NCI-H128 (cell line): ENCODE measurements around the gene PLA2G4C.

ENCODE experiments used
- DNase-seq: peaks from one replicate; lab custom pipeline; 2025; ENCODE audit not compliant: unreplicated experiment; lab: John Stamatoyannopoulos, UW

Gene PLA2G4C

GRCh38 chr19:48061401-48062344, 48.9 kb downstream of the PLA2G4C start:
- DNase-seq = no peak

GRCh38 chr19:48060381-48060780, 50.2 kb downstream of the PLA2G4C start:
- no peak for DNase-seq

- no peak for DNase-seq
These were observed 51.3 kb downstream of the PLA2G4C start for GRCh38 chr19:48059331-48059730.

GRCh38 chr19:48053856-48054255, 56.8 kb downstream of the PLA2G4C start:
- DNase-seq = no peak

- DNase-seq = no peak
These were observed 57.5 kb downstream of the PLA2G4C start for GRCh38 chr19:48053076-48053475.

- DNase-seq = no peak
These were observed 59.1 kb downstream of the PLA2G4C start for GRCh38 chr19:48051335-48052033.

- no peak for DNase-seq
These were observed 66.1 kb downstream of the PLA2G4C start for GRCh38 chr19:48044561-48044960.

GRCh38 chr19:48043675-48044258, 66.8 kb downstream of the PLA2G4C start, which contains the start of gene CABP5:
CABP5 (minus strand) TSS chr19:48044079; CDS start chr19:48043922, 157 bp downstream.
- no peak for DNase-seq

- no peak for DNase-seq
These were observed 68.6 kb downstream of the PLA2G4C start for GRCh38 chr19:48041877-48042580.

GRCh38 chr19:48036765-48037164, 73.9 kb downstream of the PLA2G4C start:
- no peak for DNase-seq

GRCh38 chr19:48033604-48034003, 77.0 kb downstream of the PLA2G4C start:
- no peak for DNase-seq

- no peak for DNase-seq
These were observed 80.5 kb downstream of the PLA2G4C start for GRCh38 chr19:48030073-48030472.

GRCh38 chr19:48029431-48029830, 81.2 kb downstream of the PLA2G4C start:
- no peak for DNase-seq

- no peak for DNase-seq
These were observed 85.1 kb downstream of the PLA2G4C start for GRCh38 chr19:48025480-48025879.

GRCh38 chr19:48023518-48023917, 87.1 kb downstream of the PLA2G4C start:
- no peak for DNase-seq

- DNase-seq = no peak
These were observed 87.6 kb downstream of the PLA2G4C start for GRCh38 chr19:48023011-48023410.

- no peak for DNase-seq
These were observed 89.9 kb downstream of the PLA2G4C start for GRCh38 chr19:48020686-48021085.

- DNase-seq = no peak
These were observed 99.5 kb downstream of the PLA2G4C start for GRCh38 chr19:48010932-48011758.

GRCh38 chr19:48006762-48007161, 103.9 kb downstream of the PLA2G4C start:
- no peak for DNase-seq

GRCh38 chr19:48004236-48004635, 106.4 kb downstream of the PLA2G4C start:
- DNase-seq = no peak
